Islet precursor cell (in vitro differentiated cells): ENCODE data around the gene EHBP1L1.
"Not testable (repeated sequence)": the region's sequence is repeated elsewhere in the genome, so short reads cannot be mapped to it uniquely, and the experiment has no call there.

Experiments used
- DNase-seq: peaks from one replicate; pipeline ENCODE4 v3.0.0-alpha.2; 2018

EHBP1L1 gene

DNA sequence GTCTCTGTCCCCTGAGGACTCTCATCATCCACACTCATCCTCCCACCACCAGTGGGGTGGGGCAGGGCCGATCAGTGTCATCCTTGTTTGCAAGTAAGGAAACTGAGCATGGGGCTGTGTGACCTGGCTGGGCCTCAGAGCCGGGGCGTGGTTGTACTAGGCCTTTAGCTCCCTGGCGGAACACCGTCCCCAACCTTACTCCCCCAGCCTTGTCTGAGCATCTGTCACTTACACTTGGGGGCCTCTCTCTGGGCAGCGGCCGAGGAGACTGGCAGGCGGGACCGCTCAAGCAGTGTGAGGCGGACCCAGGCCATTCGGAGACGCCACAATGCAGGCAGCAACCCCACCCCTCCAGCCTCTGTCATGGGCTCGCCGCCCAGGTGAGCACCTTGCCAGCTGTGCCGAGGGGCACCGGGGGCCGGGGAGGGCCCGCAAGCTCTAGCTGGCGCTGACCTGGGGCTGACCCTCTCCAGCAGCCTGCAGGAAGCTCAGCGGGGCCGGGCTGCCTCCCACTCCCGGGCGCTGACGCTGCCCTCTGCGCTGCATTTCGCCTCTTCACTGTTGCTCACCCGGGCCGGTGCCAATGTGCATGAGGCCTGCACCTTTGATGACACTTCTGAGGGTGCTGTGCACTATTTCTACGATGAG, 43.6 kb downstream of the EHBP1L1 start:
- DNase-seq, result no peak

GRCh38 chr11:65620666-65621065, 44.8 kb downstream of the EHBP1L1 start:
- DNase-seq, result no peak

DNA sequence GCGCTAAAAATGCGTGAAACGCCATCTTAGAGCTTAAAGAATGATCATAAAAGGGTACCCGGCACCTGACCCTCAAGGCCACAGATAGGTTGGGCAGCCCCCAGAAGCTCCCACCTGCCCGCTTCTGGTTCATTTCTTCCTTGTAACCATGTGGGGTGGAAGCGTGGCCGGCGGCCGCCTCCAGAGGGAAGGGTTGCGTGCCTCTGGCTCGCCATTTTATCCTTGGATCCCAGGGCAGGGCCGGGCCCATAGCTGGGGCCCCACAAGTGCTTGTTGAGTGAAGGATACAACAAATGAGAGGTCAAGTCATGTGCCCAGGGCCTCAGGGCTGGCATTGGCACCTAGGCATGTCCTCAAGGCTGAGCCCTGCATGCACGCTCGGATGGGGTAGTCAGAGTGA, 45.6 kb downstream of the EHBP1L1 start:
- no peak for DNase-seq

DNA sequence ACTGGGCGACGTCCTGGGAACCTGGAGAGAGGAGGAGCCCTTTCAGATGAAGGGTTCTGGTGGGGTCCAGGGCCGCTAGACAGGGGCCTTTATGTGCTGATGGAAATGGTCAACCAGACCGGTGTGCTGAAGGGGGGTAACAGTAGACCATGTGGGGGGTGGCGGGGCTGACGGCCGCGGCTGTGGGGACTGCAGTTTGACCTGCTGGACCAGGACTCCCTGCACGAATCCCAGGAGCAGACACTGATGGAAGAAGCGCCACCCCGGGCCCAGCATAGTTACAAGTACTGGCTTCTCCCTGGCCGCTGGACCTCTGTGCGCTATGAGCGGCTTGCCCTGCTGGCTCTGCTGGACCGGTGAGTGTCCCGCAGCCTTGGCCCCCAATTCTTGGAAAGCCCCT, 46.2 kb downstream of the EHBP1L1 start:
- DNase-seq, result no peak

DNA sequence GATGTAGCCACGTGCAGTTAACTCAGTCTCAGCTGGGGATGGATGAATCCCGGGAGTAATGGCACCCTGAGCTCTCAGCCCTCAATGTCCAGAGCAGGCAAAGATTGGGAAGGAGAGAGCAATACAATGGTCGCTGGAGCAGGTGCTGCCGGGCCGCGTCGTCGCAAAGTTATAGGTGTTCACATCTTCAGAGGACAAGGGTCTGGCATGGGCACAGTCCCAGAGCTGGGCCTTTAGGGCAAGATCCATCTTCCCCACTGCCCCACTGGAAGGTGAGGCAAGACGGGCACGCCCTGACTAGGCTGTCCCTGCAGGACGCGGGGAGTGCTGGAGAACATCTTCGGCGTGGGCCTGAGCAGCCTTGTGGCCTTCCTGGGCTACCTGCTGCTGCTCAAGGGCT, 47.3 kb downstream of the EHBP1L1 start:
- DNase-seq, result no peak

GRCh38 chr11:65623852-65624616, 48.2 kb downstream of the EHBP1L1 start:
- DNase-seq, result no peak

- DNase-seq, result no peak
These were observed 49.2 kb downstream of the EHBP1L1 start for GRCh38 chr11:65624931-65625627.

- peak; percentile 70 for DNase-seq
These were observed 49.9 kb downstream of the EHBP1L1 start for GRCh38 chr11:65625628-65626342.

- no peak for DNase-seq
These were observed 51.3 kb downstream of the EHBP1L1 start for GRCh38 chr11:65627202-65627601.

DNA sequence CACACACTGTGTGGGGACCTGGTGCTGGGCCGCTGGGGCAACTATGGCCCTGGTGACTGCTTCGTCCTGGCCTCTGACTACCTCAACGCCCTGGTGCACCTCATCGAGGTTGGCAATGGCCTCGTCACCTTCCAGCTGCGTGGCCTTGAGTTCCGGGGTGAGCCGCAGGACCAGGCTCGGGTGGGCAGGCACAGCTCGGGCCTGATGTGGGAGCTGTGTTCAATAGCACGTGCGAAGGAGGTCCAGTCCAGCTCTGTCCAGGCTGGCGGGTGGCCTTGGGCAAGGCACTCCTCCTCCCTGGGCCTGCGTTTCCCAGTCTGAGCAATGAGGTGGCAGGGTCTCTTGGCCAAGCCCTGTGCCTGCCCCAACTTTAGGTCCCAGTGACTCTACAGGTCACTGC, 53.7 kb downstream of the EHBP1L1 start:
- DNase-seq, result no peak

DNA sequence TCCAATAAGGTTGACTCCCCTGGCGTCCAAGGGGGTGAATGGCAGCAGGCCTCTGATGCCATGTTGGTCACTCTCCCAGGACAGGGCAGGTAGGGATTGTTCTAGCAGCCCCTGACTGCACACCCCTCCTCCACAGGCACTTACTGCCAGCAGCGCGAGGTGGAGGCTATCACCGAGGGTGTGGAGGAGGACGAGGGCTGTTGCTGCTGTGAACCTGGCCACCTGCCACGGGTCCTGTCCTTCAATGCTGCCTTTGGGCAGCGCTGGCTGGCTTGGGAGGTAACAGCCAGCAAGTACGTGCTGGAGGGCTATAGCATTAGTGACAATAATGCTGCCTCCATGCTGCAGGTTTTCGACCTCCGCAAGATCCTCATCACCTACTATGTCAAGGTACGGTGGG, 54.4 kb downstream of the EHBP1L1 start:
- DNase-seq, result no peak

DNA sequence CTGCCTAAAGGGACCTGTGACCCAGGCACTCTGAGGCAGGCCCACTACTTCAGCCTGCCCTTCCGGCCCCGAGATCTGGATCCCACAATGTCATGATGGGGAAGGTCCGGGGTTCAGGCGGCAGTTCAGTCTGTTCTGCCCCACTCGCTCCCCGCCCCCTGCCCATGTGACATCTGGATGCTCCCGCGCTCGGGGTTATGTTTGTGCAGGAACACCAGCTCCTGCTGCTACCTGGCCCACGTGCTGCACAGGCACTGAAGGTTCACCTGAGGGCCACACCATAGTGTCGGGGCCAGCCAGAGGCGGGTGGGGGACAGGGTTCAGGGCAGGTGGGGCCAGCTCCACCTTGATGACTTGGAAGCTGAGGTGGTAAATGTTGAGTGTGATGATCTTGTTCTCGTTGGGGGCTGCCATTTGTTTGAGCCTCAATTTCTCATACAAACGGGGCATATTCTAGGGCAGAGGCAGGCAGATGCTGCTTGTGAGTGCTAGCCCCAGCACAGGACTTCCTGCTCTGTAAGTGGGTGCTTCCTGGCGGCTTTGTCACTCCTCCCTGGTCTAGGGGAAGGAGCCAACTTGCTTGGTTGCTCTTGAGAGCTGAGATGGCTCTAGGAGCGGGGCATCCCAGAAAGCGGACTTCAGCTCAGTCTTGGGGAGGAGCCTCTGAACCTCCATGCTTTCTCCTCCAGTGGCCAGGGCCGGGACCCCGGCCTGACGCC, 57.7 kb downstream of the EHBP1L1 start:
- no peak for DNase-seq

GRCh38 chr11:65634109-65634436, 58.2 kb downstream of the EHBP1L1 start:
- DNase-seq, result no peak

GRCh38 chr11:65634440-65634839, 58.6 kb downstream of the EHBP1L1 start:
- no peak for DNase-seq

DNA sequence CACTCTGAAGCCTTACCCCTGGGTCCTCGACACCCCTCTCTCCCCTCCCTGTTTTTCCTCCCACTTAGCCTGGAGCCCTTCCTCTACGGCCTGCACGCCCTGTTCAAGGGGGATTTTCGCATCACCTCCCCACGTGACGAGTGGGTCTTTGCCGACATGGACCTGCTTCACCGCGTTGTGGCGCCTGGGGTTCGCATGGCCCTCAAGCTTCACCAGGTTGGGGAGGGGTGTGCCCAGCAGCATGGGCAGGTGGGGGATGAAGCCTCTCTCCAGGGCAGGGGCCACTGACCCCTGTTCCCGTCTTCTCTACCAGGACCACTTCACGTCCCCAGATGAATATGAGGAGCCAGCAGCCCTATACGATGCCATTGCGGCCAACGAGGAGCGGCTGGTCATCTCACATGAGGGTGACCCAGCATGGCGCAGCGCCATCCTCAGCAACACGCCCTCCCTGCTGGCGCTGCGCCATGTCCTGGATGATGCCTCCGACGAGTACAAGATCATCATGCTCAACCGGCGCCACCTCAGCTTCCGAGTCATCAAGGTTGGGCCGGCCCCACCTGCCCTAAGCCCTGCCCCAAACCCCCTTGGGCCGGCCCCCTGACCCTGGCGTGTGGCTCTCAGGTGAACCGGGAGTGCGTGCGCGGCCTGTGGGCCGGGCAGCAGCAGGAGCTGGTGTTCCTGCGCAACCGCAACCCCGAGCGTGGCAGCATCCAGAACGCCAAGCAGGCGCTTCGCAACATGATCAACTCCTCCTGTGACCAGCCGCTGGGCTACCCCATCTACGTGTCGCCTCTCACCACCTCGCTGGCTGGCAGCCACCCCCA, 59.3 kb downstream of the EHBP1L1 start:
- no peak for DNase-seq

DNA sequence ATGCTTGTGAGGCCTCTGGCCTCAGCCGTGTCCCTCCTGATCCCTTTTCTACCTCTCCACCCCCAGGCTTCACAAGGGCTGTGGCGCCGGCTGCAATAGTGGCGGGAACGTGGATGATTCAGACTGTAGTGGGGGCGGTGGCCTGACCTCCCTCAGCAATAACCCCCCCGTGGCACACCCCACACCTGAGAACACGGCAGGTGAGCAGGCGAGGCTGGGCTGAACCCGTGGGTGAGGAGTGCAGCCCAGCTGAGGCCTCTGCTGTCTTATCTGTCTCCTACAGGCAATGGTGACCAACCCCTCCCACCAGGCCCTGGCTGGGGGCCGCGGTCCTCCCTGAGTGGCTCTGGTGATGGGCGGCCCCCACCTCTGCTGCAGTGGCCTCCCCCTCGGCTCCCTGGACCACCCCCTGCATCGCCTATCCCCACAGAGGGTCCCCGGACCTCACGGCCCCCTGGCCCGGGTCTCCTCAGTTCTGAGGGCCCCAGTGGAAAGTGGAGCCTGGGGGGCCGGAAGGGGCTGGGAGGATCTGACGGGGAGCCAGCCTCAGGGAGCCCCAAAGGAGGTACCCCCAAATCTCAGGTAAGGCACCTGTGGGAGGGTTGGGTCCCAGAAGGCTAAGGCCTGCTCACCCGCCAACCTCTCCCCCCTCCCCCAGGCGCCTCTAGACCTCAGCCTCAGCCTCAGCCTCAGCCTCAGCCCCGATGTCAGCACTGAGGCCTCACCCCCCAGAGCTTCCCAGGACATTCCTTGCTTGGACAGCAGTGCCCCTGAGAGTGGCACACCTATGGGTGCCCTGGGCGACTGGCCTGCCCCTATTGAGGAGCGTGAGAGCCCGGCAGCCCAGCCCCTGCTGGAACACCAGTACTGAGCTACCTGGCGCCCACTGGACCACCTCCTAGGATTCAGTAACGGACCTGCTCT, 60.5 kb downstream of the EHBP1L1 start:
- DNase-seq, result no peak

DNA sequence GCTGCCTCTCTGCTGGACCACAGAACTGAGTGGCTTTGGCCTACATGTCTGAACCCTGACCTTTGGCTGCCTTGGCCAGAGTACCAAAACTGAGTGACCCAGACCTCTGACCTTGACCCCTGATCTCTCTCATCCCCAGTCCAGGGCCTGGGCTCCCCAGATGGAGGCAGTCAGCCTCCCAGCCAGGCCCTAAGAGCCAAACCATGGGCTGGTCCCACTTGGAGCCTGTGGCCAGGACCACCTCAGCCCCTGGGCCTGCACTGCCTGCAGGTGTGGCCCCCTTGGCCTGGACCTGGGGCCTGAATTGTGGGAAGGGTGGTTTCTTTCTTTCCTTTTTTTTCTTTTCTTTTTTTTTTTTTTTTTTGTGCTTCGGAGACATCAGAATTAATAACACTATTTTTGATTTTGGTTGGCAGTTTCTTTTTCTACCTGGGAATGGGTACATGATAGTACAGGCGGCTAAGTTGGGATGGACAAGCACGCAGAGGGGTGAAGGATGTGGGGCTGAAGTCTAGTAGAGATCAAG, 61.2 kb downstream of the EHBP1L1 start:
- DNase-seq, result no peak

DNA sequence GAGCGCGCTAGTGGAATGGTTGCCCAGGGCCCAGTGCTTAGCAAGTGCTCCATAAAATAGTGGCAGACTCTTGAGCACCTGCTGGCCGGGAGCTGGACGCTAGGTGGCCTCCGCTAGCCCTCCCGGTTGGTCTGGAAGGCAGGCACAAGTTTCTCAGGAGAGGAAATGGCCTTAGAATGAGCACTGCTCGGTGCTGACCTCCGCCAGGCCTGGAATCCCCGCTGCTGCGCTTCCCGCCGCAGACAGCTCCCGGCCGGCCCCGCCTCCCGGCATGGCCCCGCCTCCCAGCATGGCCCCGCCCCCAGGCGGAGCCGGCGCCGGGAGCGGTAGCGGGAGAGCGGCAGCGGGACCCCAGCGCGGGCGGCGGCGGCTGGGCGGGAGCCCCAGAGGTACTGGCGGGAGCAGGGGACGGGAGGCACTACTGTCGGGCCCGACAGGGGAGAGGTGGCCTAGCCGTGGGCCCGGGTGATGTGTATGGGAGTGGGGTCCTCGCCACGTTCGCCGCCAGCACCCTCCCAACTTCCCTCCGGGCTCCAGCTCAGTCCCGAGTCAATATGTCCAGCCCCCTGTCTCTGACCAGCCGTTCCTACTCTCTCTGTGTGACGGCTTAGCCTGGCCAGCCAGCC, 62.1 kb downstream of the EHBP1L1 start, which contains the start of gene SIPA1:
SIPA1 (plus strand) TSS at position 308 of the 626 bp plus-strand sequence. CDS start 2,821 bp downstream, outside the sequence.
- DNase-seq, result peak; percentile 98

DNA sequence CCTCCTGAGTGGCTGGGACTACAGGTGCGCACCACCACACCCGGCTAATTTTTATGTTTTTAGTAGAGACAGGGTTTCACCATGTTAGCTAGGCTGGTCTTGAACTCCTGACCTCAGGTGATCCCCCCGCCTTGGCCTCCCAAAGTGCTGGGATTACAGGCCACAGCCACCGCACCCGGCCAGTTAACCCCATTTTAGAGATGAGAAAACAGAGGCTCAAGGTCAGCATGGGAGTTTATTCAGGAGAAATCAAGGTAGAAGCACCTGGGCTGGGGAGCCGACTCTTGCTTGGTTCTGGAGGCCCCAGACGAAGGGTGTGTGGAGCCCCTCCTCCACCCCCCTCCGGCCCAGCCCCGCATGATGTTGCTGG, 63.4 kb downstream of the EHBP1L1 start:
- DNase-seq, result not testable (repeated sequence)
